Measurements from ENCODE around the gene MYO1F.

MYO1F gene

GRCh38 chr19:8500158-8500557 is 77.1 kb downstream of the MYO1F start:
- no peak overlapping the region for H3K4me3 ChIP-seq (ENCODE audit: low read depth, low read length)
- TF ChIP-seq, protein P1, sequence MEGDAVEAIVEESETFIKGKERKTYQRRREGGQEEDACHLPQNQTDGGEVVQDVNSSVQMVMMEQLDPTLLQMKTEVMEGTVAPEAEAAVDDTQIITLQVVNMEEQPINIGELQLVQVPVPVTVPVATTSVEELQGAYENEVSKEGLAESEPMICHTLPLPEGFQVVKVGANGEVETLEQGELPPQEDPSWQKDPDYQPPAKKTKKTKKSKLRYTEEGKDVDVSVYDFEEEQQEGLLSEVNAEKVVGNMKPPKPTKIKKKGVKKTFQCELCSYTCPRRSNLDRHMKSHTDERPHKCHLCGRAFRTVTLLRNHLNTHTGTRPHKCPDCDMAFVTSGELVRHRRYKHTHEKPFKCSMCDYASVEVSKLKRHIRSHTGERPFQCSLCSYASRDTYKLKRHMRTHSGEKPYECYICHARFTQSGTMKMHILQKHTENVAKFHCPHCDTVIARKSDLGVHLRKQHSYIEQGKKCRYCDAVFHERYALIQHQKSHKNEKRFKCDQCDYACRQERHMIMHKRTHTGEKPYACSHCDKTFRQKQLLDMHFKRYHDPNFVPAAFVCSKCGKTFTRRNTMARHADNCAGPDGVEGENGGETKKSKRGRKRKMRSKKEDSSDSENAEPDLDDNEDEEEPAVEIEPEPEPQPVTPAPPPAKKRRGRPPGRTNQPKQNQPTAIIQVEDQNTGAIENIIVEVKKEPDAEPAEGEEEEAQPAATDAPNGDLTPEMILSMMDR (IDR thresholded peaks at IDR 0.05; ENCODE audit: low read depth, low read length): no peak

- no peak overlapping the region for H3K4me3 ChIP-seq (ENCODE audit: low read depth, low read length)
- TF ChIP-seq, protein P1 (IDR thresholded peaks at IDR 0.05; ENCODE audit: low read depth, low read length): no peak
Observed at GRCh38 chr19:8499048-8499833, 78.0 kb downstream of the MYO1F start.

DNA sequence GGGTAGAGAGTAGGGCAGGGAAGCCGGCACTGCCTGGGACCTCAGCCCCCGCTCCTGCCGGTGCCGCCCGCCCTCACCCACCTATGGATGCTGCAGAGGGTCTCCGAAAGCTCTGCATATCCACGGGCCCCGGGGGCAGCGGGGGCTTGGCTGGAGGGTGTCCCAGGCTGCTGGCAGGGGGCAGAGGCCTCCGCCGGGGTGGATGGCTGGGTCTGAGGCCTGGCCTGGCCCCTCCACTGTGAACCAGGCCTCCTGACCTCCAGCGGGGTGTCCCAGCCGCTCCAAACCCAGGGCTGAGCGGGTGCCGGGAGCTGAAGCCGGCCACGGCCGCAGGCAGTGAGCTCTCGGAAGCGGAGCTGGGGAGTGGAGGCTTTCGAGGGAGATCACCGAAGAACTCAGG is 78.9 kb downstream of the MYO1F start:
- TF ChIP-seq, protein P1 (IDR thresholded peaks at IDR 0.05; ENCODE audit: low read depth, low read length): no peak

DNA sequence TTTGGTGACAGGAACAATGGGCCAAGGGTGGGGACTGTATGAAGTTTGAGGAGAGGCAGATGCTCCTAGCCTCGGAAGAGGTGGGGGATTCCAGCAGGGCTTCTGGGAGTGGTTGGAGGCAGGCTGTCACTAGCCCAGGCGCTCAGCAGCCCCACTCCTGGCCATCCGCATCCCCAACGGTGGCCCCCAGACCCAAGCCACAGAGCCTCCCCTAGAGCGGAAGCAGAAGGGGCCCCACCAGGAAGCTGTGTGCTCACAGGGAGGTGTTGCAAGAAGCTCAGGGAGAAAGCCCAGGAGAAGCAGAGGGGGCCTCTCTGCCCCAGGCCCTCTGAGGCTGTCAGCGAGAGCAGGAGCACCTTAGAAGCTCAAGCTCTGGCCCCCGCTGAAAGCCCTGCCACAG is 83.1 kb downstream of the MYO1F start:
- TF ChIP-seq, protein P1 (IDR thresholded peaks at IDR 0.05; ENCODE audit: low read depth, low read length): no peak
- no peak overlapping the region for H3K4me3 ChIP-seq (ENCODE audit: low read depth, low read length)

More for the DNA sequence above, 78.9 kb downstream of the MYO1F start:
- H3K4me3 ChIP-seq (ENCODE audit: low read depth, low read length): no peak overlapping the region

GRCh38 chr19:8491574-8491973 is 85.7 kb downstream of the MYO1F start:
- H3K4me3 ChIP-seq (ENCODE audit: low read depth, low read length): no peak overlapping the region
- TF ChIP-seq, protein P1 (IDR thresholded peaks at IDR 0.05; ENCODE audit: low read depth, low read length): no peak

GRCh38 chr19:8490873-8491272 is 86.4 kb downstream of the MYO1F start:
- no peak overlapping the region for H3K4me3 ChIP-seq (ENCODE audit: low read depth, low read length)
- TF ChIP-seq, protein P1 (IDR thresholded peaks at IDR 0.05; ENCODE audit: low read depth, low read length): no peak

GRCh38 chr19:8490395-8490760 is 86.9 kb downstream of the MYO1F start:
- TF ChIP-seq, protein P1 (IDR thresholded peaks at IDR 0.05; ENCODE audit: low read depth, low read length): no peak
- H3K4me3 ChIP-seq (ENCODE audit: low read depth, low read length): no peak overlapping the region

Data from WI38 (cell line).